CD4-positive, alpha-beta memory T cell (primary cell): Measurements from ENCODE around the gene HYI. TPM values are rescaled to one million over a fixed set of nuclear protein-coding genes. Genes with fewer than 3 reads are reported as not detected.
"Not testable (repeated sequence)": the region's sequence is repeated elsewhere in the genome, so short reads cannot be mapped to it uniquely, and the experiment has no call there.

Experiments
- CTCF ChIA-PET: fragments of 350-600 bp; sonication (Branson Sonifier 250); formaldehyde crosslinking; loops from one replicate; lab custom pipeline; 2021; ENCODE audit warnings: inconsistent platforms; ENCODE audit not compliant: partially characterized antibody; lab: Charles Lee
- POLR2A ChIA-PET: fragments of 350-600 bp; sonication (Branson Sonifier 250); formaldehyde crosslinking; loops from one replicate; lab custom pipeline; 2021; ENCODE audit not compliant: partially characterized antibody; lab: Charles Lee
- DNase-seq, 5 donors: peaks; one replicate each; pipeline versions ENCODE4 v3.0.0 to v3.0.0-alpha.2; 2020 to 2022; ENCODE audit warnings: mixed read lengths in 1 of 5
- H3K27ac ChIP-seq: one replicate; pipeline ENCODE4 v1.7.0; 2013; ENCODE audit warnings: low read depth, low read length
- H3K27me3 ChIP-seq: 2 replicates; pipeline ENCODE4 v1.7.0; 2013; ENCODE audit warnings: mild to moderate bottlenecking, low read length, moderate library complexity; ENCODE audit not compliant: insufficient read depth
- H3K36me3 ChIP-seq: 2 replicates; pipeline ENCODE4 v1.7.0; 2013; ENCODE audit warnings: mild to moderate bottlenecking, low read length, moderate library complexity; ENCODE audit not compliant: insufficient read depth
- H3K4me1 ChIP-seq: 2 replicates; pipeline ENCODE4 v1.7.0; 2013; ENCODE audit warnings: mild to moderate bottlenecking, low read length, moderate library complexity; ENCODE audit not compliant: insufficient read depth
- H3K4me3 ChIP-seq, 2 donors: one replicate each; pipeline ENCODE4 v1.7.0; 2013; ENCODE audit warnings: low read length in 2 of 2, mild to moderate bottlenecking in 1 of 2
- H3K9me3 ChIP-seq, 2 donors: one replicate each; pipeline ENCODE4 v1.7.0; 2013; ENCODE audit warnings: low read length in 2 of 2, control low read depth in 1 of 2; ENCODE audit not compliant: control insufficient read depth in 1 of 2
- H3K27ac Mint-ChIP-seq, 7 donors: one replicate each; pipeline ENCODE4 v1.8.0; 2020 to 2021; ENCODE audit warnings: mixed read lengths in 7 of 7, mild to moderate bottlenecking in 6 of 7, inconsistent platforms in 3 of 7, moderate library complexity in 3 of 7
- H3K27me3 Mint-ChIP-seq, 2 donors: one replicate each; pipeline ENCODE4 v1.8.0; 2020 to 2021; ENCODE audit warnings: mixed read lengths in 2 of 2
- H3K36me3 Mint-ChIP-seq, 2 donors: one replicate each; pipeline ENCODE4 v1.8.0; 2020 to 2021; ENCODE audit warnings: mixed read lengths in 2 of 2, inconsistent platforms in 1 of 2, mild to moderate bottlenecking in 1 of 2
- H3K4me1 Mint-ChIP-seq, 4 donors: one replicate each; pipeline ENCODE4 v1.8.0; 2020 to 2021; ENCODE audit warnings: mixed read lengths in 4 of 4, mild to moderate bottlenecking in 1 of 4
- H3K4me3 Mint-ChIP-seq, 8 donors: one replicate each; pipeline ENCODE4 v1.8.0; 2020 to 2021; ENCODE audit warnings: mixed read lengths in 8 of 8, mild to moderate bottlenecking in 7 of 8, moderate library complexity in 6 of 8, inconsistent platforms in 3 of 8
- H3K9me3 Mint-ChIP-seq, 8 donors: one replicate each; pipeline ENCODE4 v1.8.0; 2020 to 2021; ENCODE audit warnings: mixed read lengths in 8 of 8, mild to moderate bottlenecking in 5 of 8, inconsistent platforms in 3 of 8, moderate library complexity in 1 of 8
- intact Hi-C: fragments of 100-400 bp; cut with micrococcal nuclease; formaldehyde crosslinking; loops from one replicate; pipeline ENCODE4 v1.15.1; 2023
- polyA plus RNA-seq, 2 donors: library from polyadenylated mRNA; unstranded; fragments of 300-500 nt; fragmentation: Illumina TruSeq; gene quantifications; one replicate each; pipeline ENCODE4 v1.2.3, GENCODE V29; 2021
- total RNA-seq, 2 experiments: library from RNA; stranded (reverse); gene quantifications; one replicate each; pipeline ENCODE4 v1.2.3, GENCODE V29; 2021

HYI gene
- total and polyA plus RNA-seq, 4 experiments from 2014 or later: 7.3 to 33.9 (median 19.2) TPM

DNA sequence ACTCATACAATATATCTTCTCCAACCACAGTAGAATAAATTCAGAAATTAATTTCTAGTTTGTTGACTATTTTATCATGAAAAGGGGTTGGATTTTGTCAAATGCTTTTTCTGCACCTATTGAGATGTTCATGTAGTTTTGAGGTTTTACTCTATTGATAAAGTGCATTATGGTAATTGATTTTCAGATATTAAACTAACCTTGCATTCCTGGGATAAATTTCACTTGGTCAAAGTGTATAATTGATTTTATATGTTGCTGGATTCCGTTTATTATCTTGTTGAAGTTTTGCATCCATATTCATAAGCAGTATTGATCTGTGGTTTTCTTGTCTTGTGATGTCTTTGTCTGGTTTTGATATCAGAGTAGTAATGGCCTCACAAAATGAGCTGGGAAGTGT lies 34.4 kb upstream of the HYI start:
- no peaks in the 10 kb centered on the region for H3K9me3 ChIP-seq
- H3K27ac ChIP-seq: no peak overlapping the region
- H3K4me1 ChIP-seq: no peaks in the 10 kb centered on the region
- peaks cover 2 to 3% of the 10 kb centered on the region in 2 donors for H3K27me3 Mint-ChIP-seq
- H3K36me3 Mint-ChIP-seq: peaks cover 0 to 15% of the 10 kb centered on the region in 2 donors
- peaks cover 8 to 60% (median 45%) of the 10 kb centered on the region in 8 donors for H3K9me3 Mint-ChIP-seq
- no peak overlapping the region for H3K27ac Mint-ChIP-seq
- no peaks in the 10 kb centered on the region for H3K4me1 Mint-ChIP-seq
- no peak for DNase-seq
- ChIA-PET POLR2A (no interaction called here), CTCF (interaction anchor here (0.7 kb wide), 1 partner anchor 25 kb away, joined by 4 read pairs; no protein-coding TSS in a partner anchor)
- no peak overlapping the region for H3K4me3 Mint-ChIP-seq
- intact Hi-C loops: no loop called here
- no peaks in the 10 kb centered on the region for H3K27me3 ChIP-seq
- no peak overlapping the region for H3K4me3 ChIP-seq
- no peaks in the 10 kb centered on the region for H3K36me3 ChIP-seq

DNA sequence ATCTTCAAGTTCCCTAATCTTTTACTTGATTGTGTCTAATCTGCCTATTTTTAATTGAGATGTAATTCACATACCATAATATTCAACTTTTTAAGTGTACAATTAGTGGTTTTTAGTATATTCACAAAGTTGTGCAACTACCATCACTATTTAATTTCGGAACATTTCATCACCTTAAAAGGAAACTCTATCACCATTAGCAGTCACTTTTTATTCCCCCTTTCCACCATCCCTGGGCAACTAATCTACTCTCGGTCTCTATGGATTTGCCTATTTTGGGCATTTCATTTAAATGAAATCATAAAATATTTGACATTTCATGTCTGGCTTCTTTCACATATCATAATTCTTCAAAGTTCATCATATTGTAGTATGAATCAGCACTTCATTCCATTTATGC lies 30.6 kb upstream of the HYI start:
- H3K27ac Mint-ChIP-seq: peak overlapping the region in 1 of 7 donors; percentile 59
- H3K4me3 Mint-ChIP-seq: peak overlapping the region in 1 of 8 donors; percentile 12
- no peak overlapping the region for H3K27ac ChIP-seq
- ChIA-PET POLR2A (no interaction called here), CTCF (no interaction called here)
- H3K9me3 ChIP-seq: no peaks in the 10 kb centered on the region
- no peaks in the 10 kb centered on the region for H3K4me1 ChIP-seq
- H3K4me1 Mint-ChIP-seq: peaks cover 0 to 4% (median 2%) of the 10 kb centered on the region in 4 donors
- DNase-seq: no peak
- H3K27me3 ChIP-seq: no peaks in the 10 kb centered on the region
- peaks cover 2 to 25% (median 21%) of the 10 kb centered on the region in 8 donors for H3K9me3 Mint-ChIP-seq
- peaks cover 0 to 8% of the 10 kb centered on the region in 2 donors for H3K36me3 Mint-ChIP-seq
- no peaks in the 10 kb centered on the region for H3K36me3 ChIP-seq
- intact Hi-C loops: no loop called here
- no peak overlapping the region for H3K4me3 ChIP-seq
- H3K27me3 Mint-ChIP-seq: peaks cover 1 to 3% of the 10 kb centered on the region in 2 donors

DNA sequence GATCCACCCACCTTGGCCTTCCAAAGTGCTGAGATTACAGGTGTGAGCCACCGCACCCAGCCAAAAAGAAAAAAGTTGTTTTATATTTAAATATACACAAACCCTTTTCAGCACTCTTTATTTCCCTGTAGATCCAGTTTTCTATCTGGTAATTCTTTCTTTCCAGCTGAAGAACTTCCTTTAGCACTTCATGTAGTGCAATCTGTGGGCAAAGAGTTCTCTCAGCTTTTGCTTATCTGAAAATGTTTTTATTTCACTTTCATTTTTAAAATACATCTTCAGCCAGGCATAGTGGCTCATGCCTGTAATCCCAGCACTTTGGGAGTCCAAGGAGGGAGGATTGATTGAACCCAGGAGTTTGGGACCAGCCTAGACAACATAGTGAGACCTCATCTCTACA lies 28.5 kb upstream of the HYI start:
- Mint-ChIP-seq H3K4me1 (peaks cover 0 to 4% (median 2%) of the 10 kb centered on the region in 4 donors), H3K9me3 (peaks cover 0 to 6% (median 3%) of the 10 kb centered on the region in 8 donors), H3K36me3 (peaks cover 0 to 2% of the 10 kb centered on the region in 2 donors), H3K27ac (peak overlapping the region in 1 of 7 donors; percentile 65), H3K4me3 (peak overlapping the region in 2 of 8 donors; percentile 24 to 59), H3K27me3 (peaks cover 1 to 3% of the 10 kb centered on the region in 2 donors)
- H3K27ac ChIP-seq: no peak overlapping the region
- H3K4me1 ChIP-seq: no peaks in the 10 kb centered on the region
- ChIA-PET POLR2A (interaction anchor here (1.1 kb wide), 1 partner anchor 28 kb away, joined by 3 read pairs; the partner anchor contains the start of gene HYI), CTCF (interaction anchor here (0.8 kb wide), 1 partner anchor 44 kb away, joined by 6 read pairs; no protein-coding TSS in a partner anchor)
- no peaks in the 10 kb centered on the region for H3K9me3 ChIP-seq
- no peaks in the 10 kb centered on the region for H3K27me3 ChIP-seq
- H3K4me3 ChIP-seq: no peak overlapping the region
- intact Hi-C loops: no loop called here
- no peak for DNase-seq
- H3K36me3 ChIP-seq: no peaks in the 10 kb centered on the region

DNA sequence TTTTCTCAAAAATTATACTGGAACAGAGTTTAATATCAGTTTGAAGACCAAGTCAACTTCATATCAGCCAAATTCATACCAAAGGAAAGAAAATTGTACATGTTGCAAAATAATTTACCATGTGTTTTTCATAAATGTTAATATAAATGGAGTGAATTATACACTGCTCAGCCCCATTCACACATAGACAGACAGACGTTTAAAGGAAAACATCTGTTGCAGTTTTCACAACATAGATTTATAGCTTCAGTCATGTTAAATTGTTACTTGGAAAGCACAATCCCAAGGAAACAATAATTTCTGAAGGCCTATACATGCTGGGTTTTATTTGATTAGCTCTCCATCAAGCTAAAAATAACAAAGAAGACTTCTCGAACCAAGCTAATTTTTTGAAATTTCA lies 27.8 kb upstream of the HYI start:
- H3K36me3 ChIP-seq: no peaks in the 10 kb centered on the region
- POLR2A ChIA-PET: interaction anchor here (1.1 kb wide), 1 partner anchor 27 kb away, joined by 3 read pairs; the partner anchor contains the start of gene HYI
- no peak overlapping the region for H3K4me3 Mint-ChIP-seq

DNA sequence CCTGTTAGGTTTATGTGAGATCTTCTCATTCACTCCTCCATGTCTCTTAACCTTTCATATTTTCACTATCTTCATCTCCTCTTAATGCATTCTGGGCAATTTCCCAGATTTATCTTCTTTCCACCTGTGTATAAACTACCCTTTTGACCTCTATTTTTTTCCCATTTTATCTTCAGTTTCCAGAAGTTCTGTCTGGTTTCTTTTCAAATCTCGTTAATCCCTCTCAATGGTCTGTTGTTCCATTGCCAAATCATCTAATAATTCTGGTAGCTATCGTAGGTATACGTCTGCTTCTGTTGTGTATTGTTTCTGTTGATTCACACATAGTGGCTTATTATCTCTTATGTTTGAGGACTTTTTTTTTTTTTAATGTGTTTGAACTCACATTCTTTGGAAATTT lies 25.7 kb upstream of the HYI start:
- intact Hi-C loops: no loop called here
- no peaks in the 10 kb centered on the region for H3K27me3 ChIP-seq
- H3K27ac ChIP-seq: no peak overlapping the region
- H3K4me1 ChIP-seq: no peaks in the 10 kb centered on the region
- peaks cover under 1 to 5% of the 10 kb centered on the region in 2 donors for H3K27me3 Mint-ChIP-seq
- CTCF ChIA-PET: no interaction called here
- H3K4me3 Mint-ChIP-seq: no peak overlapping the region
- POLR2A ChIA-PET: no interaction called here
- DNase-seq: no peak
- H3K9me3 Mint-ChIP-seq: no peaks in the 10 kb centered on the region
- H3K4me1 Mint-ChIP-seq: peaks cover 0 to 4% (median 2%) of the 10 kb centered on the region in 4 donors
- H3K36me3 ChIP-seq: no peaks in the 10 kb centered on the region
- no peaks in the 10 kb centered on the region for H3K36me3 Mint-ChIP-seq
- H3K4me3 ChIP-seq: no peak overlapping the region
- no peaks in the 10 kb centered on the region for H3K9me3 ChIP-seq
- no peak overlapping the region for H3K27ac Mint-ChIP-seq

More for the DNA sequence above, 27.8 kb upstream of the HYI start:
- no peaks in the 10 kb centered on the region for H3K36me3 Mint-ChIP-seq
- H3K27ac Mint-ChIP-seq: no peak overlapping the region
- no peak for DNase-seq
- intact Hi-C loops: no loop called here
- H3K9me3 Mint-ChIP-seq: no peaks in the 10 kb centered on the region
- Histone ChIP-seq H3K4me3 (no peak overlapping the region), H3K4me1 (no peaks in the 10 kb centered on the region), H3K9me3 (no peaks in the 10 kb centered on the region), H3K27me3 (no peaks in the 10 kb centered on the region), H3K27ac (no peak overlapping the region)
- peaks cover 0 to 2% of the 10 kb centered on the region in 2 donors for H3K27me3 Mint-ChIP-seq
- CTCF ChIA-PET: interaction anchor here (0.8 kb wide), 1 partner anchor 45 kb away, joined by 6 read pairs; no protein-coding TSS in a partner anchor
- H3K4me1 Mint-ChIP-seq: peaks cover 0 to 4% (median 2%) of the 10 kb centered on the region in 4 donors

DNA sequence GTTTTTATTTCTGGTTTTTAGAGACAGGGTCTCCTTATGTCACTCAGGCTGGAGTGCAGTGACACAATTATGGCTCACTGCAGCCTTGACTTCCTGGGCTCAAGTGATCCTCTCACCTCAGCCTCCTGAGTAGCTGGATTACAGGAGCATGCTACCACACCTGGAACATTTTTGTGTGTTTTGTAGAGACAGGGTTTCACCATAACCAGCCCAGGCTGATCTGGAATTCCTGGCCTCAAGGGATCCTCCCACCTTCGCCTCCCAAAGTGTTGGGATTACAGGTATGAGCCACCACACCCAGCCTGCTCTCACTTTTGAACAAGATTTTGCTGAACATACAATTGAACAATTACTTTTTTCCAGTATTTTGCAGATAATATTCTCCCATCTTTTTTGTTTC lies 24.0 kb upstream of the HYI start:
- ChIA-PET POLR2A (no interaction called here), CTCF (no interaction called here)
- H3K36me3 ChIP-seq: no peaks in the 10 kb centered on the region
- intact Hi-C loops: no loop called here
- Mint-ChIP-seq H3K4me1 (peaks cover 0 to 4% (median 2%) of the 10 kb centered on the region in 4 donors), H3K27ac (no peak overlapping the region), H3K27me3 (peaks cover 2 to 10% of the 10 kb centered on the region in 2 donors), H3K36me3 (no peaks in the 10 kb centered on the region), H3K4me3 (no peak overlapping the region), H3K9me3 (no peaks in the 10 kb centered on the region)
- no peaks in the 10 kb centered on the region for H3K9me3 ChIP-seq
- no peak overlapping the region for H3K4me3 ChIP-seq
- no peaks in the 10 kb centered on the region for H3K4me1 ChIP-seq
- no peak for DNase-seq
- H3K27ac ChIP-seq: no peak overlapping the region
- H3K27me3 ChIP-seq: no peaks in the 10 kb centered on the region

DNA sequence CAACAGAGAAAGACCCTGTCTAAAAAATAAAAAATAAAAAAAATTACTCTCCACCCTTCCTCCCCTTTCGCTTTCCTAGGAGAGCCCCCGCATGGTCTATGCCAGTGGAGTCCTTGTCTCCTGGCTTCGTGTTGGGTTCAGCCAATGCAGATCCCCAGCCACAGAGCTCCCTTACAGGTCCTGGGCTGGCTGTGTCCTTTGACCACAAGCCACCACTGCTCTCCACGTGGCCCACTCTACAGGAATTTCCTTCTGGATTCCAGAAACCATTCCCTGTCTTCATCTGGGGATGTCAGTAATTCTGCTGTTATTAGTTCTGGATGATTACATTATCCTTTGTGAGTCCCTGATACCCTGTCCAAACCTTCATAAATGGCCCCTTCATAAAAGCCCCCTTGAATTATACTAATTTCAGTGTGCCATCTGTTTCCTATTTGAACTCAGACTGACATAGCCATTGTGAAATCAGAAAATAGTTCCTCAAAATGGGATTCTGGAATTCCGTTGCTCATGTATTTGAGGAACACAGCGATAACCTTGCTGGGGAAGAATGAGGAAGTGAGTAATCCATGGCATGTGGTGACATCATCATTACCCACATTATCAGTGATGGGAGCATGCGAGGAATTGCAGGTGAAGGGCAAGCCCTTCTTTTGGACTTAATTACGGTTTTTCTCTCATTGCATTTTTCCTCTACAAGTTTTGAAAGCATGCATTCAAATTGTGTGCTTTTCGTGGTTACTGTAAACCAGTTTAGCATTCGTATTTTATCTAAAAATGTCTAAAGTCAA lies 22.1 kb upstream of the HYI start:
- H3K27me3 ChIP-seq, H3K36me3 ChIP-seq, H3K27ac ChIP-seq, DNase-seq, intact Hi-C loops, H3K4me1 Mint-ChIP-seq, H3K27ac Mint-ChIP-seq, CTCF ChIA-PET, H3K4me3 Mint-ChIP-seq, H3K4me1 ChIP-seq, POLR2A ChIA-PET, H3K36me3 Mint-ChIP-seq, H3K9me3 Mint-ChIP-seq, H3K27me3 Mint-ChIP-seq, H3K9me3 ChIP-seq, H3K4me3 ChIP-seq: not testable (repeated sequence)
